ENCODE results near the gene DLG1. TPM values are rescaled to one million over a fixed set of nuclear protein-coding genes. Genes with fewer than 3 reads are reported as not detected.

Gene DLG1
- total RNA-seq, 2 donors from 2014 or later, result 64.5 to 64.7 TPM

DNA sequence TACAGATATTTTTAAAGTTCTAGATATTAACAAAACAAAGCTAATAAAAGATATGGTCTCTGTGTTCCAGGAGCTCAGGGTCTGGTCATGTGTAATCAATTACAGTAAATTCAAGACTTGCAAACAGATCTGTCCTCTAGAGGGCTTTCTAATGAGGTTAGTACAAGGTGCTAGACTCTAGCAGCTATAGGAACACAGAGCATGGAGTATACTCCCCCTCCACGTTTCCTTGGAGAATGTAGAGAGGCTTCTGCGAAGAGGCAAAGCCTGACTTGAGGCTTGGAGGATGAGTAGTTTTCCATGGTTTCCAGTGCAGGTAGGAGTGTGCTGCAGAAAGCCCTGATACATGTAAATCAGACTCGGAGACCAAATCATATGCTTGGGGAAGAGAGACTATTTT, 32.7 kb upstream of the DLG1 start:
- H3K9me3 Mint-ChIP-seq, result no peaks in the 10 kb centered on the region
- ATAC-seq (replicated peaks), result no peak
- no peaks in the 10 kb centered on the region for H3K4me1 Mint-ChIP-seq
- H3K27ac Mint-ChIP-seq, result no peak overlapping the region
- H3K27me3 Mint-ChIP-seq, result peaks cover 24% of the 10 kb centered on the region
- H3K36me3 Mint-ChIP-seq (ENCODE audit: low read depth), result no peaks in the 10 kb centered on the region
- H3K4me3 Mint-ChIP-seq, result no peak overlapping the region

DNA sequence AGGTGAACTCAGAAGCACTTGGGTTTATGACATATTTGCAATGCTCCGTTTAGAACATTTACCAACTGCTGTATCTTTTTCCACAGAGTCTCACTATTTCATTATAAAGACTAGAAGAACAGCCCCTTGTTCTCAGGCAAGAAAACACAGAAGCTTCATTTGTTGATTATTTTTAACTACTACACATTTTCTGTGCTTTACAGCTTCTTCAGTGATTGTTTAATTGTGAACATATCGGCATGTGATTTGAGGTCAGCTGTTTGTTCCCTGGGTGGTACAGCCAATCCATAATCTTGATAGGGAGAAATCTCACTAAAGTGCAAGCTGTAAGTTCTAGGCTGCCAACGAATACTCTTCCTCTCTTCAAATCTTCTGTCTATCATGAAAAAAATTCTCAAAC, 31.0 kb upstream of the DLG1 start:
- no peak for ATAC-seq (replicated peaks)

DNA sequence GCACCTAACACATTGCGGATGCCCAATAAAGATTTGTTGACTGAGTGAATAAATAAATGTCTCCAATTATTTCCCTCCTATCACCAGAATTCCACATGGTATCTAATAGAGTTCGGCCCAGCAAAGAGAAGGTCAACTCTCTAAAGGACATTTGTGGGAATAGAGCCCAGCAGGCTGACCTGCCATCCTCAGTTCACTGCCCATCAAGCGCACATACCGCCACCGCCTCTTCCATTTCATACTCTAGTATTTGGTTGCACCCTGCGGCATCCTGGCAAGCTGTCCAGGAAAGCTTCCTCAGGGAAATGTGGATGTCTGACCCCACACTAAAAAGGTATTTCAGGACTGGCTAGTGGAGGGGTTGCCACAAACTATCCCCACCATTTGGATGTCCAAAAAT, 29.8 kb upstream of the DLG1 start:
- Mint-ChIP-seq H3K36me3 (ENCODE audit: low read depth) (no peaks in the 10 kb centered on the region), H3K9me3 (no peaks in the 10 kb centered on the region), H3K27me3 (peaks cover 31% of the 10 kb centered on the region), H3K27ac (no peak overlapping the region), H3K4me1 (peaks cover 6% of the 10 kb centered on the region), H3K4me3 (no peak overlapping the region)
- ATAC-seq (replicated peaks), result no peak

More for the DNA sequence above, 31.0 kb upstream of the DLG1 start:
- no peak overlapping the region for H3K27ac Mint-ChIP-seq
- no peak overlapping the region for H3K4me3 Mint-ChIP-seq
- peaks cover 6% of the 10 kb centered on the region for H3K4me1 Mint-ChIP-seq
- H3K27me3 Mint-ChIP-seq, result peaks cover 28% of the 10 kb centered on the region
- no peaks in the 10 kb centered on the region for H3K9me3 Mint-ChIP-seq
- H3K36me3 Mint-ChIP-seq (ENCODE audit: low read depth), result no peaks in the 10 kb centered on the region

DNA sequence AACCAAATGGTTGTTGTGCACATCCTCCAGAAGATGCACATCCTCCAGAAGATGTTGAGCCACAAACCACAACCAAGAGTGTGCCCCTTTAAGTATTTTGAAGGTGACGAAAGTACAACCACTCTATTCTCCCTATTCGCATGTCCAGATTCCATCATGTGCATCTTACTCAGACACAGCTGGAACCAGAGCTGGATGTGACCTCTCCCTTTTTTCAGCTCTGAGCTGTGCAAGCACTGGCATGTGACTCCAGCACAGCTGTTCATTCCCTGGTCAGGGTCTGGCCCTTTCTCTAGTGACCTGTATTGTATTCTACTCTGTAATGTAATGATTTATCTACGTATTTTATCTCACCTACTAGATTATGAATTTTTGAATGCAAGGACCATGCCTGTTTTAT, 29.3 kb upstream of the DLG1 start:
- no peak for ATAC-seq (replicated peaks)

DNA sequence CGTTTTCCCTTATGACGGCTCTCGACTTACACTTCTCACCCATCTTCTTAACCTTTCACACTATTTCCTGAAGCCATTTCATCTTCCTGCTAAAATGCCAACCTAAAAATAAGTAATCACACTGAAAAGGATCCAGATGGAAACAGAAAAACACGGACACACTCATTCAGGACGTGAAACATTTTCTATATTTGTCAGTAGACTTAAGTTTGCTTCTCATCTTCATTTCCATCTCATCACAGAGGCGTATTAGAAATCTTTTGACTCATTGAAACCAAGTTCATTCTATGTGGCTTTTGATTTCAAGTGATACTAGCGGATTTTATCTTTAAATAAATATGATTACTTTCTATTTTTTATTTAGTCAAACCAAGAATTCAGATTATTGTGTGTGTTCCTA, 27.4 kb upstream of the DLG1 start:
- Mint-ChIP-seq H3K27ac (peak overlapping the region; percentile 15), H3K4me1 (peaks cover 6% of the 10 kb centered on the region), H3K36me3 (ENCODE audit: low read depth) (no peaks in the 10 kb centered on the region), H3K27me3 (peaks cover 32% of the 10 kb centered on the region), H3K9me3 (peaks cover 4% of the 10 kb centered on the region), H3K4me3 (peak overlapping the region; percentile 18)
- ATAC-seq (replicated peaks), result peak; percentile 91

More for the DNA sequence above, 29.3 kb upstream of the DLG1 start:
- no peaks in the 10 kb centered on the region for H3K36me3 Mint-ChIP-seq (ENCODE audit: low read depth)
- H3K4me1 Mint-ChIP-seq, result peaks cover 6% of the 10 kb centered on the region
- peaks cover 32% of the 10 kb centered on the region for H3K27me3 Mint-ChIP-seq
- H3K4me3 Mint-ChIP-seq, result no peak overlapping the region
- H3K27ac Mint-ChIP-seq, result no peak overlapping the region
- no peaks in the 10 kb centered on the region for H3K9me3 Mint-ChIP-seq

DNA sequence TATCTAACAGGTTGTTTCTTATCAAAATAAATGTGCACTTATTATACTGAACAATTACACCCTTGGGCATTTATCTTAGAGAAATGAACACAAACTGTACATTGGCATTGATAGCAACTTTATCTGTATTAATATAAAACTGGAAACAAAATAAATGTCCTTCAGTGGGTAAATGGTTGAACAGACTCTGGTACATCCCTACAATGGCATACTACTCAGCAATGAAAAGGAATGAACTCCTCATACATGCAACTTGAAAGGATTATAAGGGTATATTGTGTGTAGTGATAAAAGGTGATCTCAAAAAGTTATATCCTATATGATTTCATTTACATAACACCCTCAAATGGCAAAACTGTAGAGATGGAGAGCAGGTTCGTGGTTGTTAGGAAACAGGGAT, 23.7 kb upstream of the DLG1 start:
- no peak for ATAC-seq (replicated peaks)
- Mint-ChIP-seq H3K4me1 (peaks cover 6% of the 10 kb centered on the region), H3K36me3 (ENCODE audit: low read depth) (no peaks in the 10 kb centered on the region), H3K4me3 (no peak overlapping the region), H3K9me3 (peaks cover 4% of the 10 kb centered on the region), H3K27me3 (peaks cover 32% of the 10 kb centered on the region), H3K27ac (no peak overlapping the region)

DNA sequence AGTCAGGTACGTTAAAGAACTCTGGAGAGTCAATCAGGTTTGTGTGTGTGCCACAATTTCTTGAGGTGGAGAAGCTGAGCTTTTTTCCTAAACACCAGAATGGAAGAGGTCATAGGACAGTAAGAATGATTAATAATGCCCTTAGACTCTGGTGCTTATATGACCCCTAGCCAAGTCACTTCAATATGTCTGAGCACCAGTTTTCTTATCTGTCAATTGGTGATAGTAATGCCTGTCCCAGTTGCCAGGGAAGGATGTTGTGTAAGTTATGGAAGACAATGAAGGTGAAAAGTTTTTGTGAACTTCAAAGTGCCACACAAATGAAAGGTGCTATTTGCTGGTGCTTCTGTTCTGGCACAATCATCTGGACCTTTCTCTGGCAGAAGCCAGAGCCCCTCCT, 22.2 kb upstream of the DLG1 start:
- Mint-ChIP-seq H3K36me3 (ENCODE audit: low read depth) (no peaks in the 10 kb centered on the region), H3K27me3 (peaks cover 36% of the 10 kb centered on the region), H3K4me3 (no peak overlapping the region), H3K4me1 (peaks cover 2% of the 10 kb centered on the region), H3K9me3 (peaks cover 4% of the 10 kb centered on the region), H3K27ac (no peak overlapping the region)
- ATAC-seq (replicated peaks), result no peak

DNA sequence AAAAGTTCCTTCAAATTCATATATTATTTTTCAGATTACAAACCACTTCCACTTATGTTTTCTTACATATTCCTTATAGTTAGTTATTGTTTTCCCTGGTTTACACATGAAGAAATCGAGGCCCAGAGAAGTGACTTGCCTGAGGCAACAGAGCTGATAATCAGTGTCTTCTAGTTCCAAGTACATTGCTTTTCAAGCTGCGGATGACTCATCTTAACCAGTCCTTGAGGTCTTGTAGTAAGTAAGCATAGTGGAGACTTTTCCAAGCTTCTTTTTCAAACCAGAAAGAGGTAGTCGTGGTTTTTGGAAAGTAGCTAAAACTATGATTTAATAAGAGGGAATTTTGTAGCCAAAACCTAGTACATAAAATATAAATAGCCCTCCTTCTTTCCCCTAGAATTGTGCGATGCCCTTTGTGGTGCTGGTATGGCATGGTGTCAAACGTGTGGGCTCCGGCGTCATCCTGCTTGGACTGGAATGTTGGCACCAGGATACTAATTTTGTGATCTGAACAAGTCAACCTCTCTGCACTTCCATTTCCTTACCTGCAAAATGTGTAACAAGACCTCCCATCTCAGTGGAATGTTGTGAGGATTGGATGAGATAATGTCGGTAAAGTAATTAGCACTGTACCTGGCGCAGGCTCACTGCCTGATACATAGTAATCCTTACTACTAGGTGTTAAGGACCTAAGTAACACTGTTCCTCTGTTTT, 19.0 kb upstream of the DLG1 start:
- no peaks in the 10 kb centered on the region for H3K36me3 Mint-ChIP-seq (ENCODE audit: low read depth)
- H3K4me1 Mint-ChIP-seq, result no peaks in the 10 kb centered on the region
- H3K4me3 Mint-ChIP-seq, result no peak overlapping the region
- no peak for ATAC-seq (replicated peaks)
- H3K27ac Mint-ChIP-seq, result no peak overlapping the region
- H3K27me3 Mint-ChIP-seq, result peaks cover 27% of the 10 kb centered on the region
- H3K9me3 Mint-ChIP-seq, result peaks cover 6% of the 10 kb centered on the region

DNA sequence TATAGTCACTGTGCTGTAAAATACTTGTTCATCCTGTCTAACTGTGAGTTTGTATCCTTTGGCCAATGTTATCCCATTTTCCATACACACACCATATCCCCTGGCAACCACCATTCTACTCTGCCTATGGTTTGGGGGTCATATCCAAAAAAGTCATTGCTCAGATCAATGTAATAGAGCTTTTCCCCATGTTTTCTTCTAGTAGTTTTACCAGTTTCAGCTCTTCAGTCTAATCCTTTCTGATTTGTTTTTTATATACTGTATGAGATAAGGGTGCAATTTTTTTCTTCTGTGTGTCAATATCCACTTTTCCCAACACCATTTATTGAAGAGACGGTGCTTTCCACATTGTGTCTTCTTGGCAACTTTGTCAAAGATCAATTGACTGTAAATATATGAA, 14.0 kb upstream of the DLG1 start:
- Mint-ChIP-seq H3K9me3 (peaks cover 4% of the 10 kb centered on the region), H3K27ac (no peak overlapping the region)

DNA sequence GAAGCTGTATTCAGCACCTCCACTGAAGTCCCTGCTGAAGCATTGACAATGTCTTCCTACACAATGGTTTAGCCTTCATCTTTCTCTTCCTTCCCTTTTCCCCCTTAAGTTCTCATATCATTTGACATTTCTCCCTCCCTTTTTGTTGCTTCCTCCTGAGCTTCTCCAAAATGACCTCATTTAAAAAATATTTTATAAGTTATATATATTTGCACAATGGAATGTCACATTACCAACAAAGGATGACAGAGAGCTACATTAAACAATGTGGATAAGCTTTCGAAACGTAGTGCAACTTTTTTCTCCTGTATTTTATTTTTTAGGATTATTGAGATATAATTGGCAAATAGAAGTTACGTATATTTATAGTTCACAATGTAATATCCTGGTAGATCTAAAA, 13.2 kb upstream of the DLG1 start:
- peaks cover 8% of the 10 kb centered on the region for H3K27me3 Mint-ChIP-seq
- peaks cover 4% of the 10 kb centered on the region for H3K9me3 Mint-ChIP-seq
- H3K4me3 Mint-ChIP-seq, result no peak overlapping the region
- H3K27ac Mint-ChIP-seq, result no peak overlapping the region
- no peak for ATAC-seq (replicated peaks)
- H3K4me1 Mint-ChIP-seq, result peaks cover 15% of the 10 kb centered on the region
- no peaks in the 10 kb centered on the region for H3K36me3 Mint-ChIP-seq (ENCODE audit: low read depth)

More for the DNA sequence above, 14.0 kb upstream of the DLG1 start:
- Mint-ChIP-seq H3K4me1 (peaks cover 15% of the 10 kb centered on the region), H3K36me3 (ENCODE audit: low read depth) (no peaks in the 10 kb centered on the region), H3K4me3 (no peak overlapping the region), H3K27me3 (peaks cover 8% of the 10 kb centered on the region)
- ATAC-seq (replicated peaks), result no peak

DNA sequence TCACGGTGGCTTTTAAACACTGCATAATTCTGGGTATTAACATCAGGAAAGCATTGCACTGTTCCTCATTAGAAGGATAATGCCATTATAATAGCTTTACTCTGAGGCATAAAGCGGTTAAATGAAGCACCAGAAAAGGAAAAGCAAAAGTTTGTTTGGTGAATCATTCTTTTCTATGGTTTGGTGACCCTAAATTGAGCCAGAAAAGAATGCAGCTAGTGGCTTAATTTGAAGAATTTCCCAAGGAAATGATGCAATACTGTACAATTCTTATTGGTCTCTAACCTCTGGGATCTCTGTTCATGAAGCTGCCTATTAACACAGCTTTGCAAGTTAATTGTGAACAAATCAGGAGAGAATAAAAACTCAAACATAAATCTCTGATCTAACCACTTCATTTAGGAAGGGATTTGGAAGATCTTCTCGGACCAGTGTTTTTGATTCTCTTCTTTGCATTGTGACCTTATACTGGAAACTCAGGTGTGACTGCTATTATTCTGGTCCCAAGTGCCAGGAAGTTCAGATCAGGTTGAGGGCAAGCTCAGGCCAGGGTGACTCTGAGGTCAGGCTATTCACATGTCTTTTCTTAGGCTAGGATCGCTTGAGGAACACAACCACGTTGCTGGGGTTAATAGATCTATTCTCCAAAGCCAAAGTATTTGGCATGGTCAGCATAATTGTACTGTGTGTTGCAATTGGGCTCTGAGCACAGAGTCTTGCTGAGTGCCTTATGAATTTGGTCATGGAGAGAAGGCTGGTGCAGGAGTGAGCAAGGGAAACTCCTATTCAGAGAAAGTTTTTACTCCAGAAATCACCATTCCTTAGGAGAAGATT, 11.3 kb upstream of the DLG1 start:
- H3K27me3 Mint-ChIP-seq, result peaks cover 4% of the 10 kb centered on the region
- no peaks in the 10 kb centered on the region for H3K36me3 Mint-ChIP-seq (ENCODE audit: low read depth)
- no peak overlapping the region for H3K27ac Mint-ChIP-seq
- peak; percentile 41 for ATAC-seq (replicated peaks)
- peaks cover 23% of the 10 kb centered on the region for H3K4me1 Mint-ChIP-seq
- peaks cover 4% of the 10 kb centered on the region for H3K9me3 Mint-ChIP-seq
- peak overlapping the region; percentile 57 for H3K4me3 Mint-ChIP-seq

DNA sequence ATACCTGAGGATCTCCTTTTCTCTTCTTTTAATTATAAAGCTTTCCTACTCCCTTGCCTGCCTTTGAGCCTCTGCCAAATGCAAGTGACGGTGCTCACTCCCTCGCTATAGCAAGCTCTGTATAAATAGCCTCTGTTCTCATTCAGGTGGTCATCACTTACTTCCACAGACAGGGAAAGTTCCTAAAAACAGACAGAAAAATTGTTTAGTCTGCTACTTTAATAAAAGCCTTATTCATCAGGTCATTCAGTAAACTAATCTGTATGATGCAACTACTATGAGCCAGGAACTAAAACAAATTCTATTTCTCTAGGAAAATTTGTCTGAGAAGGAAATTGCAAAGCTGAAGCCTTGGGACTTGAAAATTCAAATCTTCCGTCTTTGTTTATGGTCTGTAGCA, 10.2 kb upstream of the DLG1 start:
- no peak overlapping the region for H3K4me3 Mint-ChIP-seq
- no peaks in the 10 kb centered on the region for H3K36me3 Mint-ChIP-seq (ENCODE audit: low read depth)
- peaks cover 4% of the 10 kb centered on the region for H3K9me3 Mint-ChIP-seq
- no peak for ATAC-seq (replicated peaks)
- H3K27ac Mint-ChIP-seq, result no peak overlapping the region
- H3K27me3 Mint-ChIP-seq, result peaks cover 4% of the 10 kb centered on the region
- H3K4me1 Mint-ChIP-seq, result peaks cover 23% of the 10 kb centered on the region

DNA sequence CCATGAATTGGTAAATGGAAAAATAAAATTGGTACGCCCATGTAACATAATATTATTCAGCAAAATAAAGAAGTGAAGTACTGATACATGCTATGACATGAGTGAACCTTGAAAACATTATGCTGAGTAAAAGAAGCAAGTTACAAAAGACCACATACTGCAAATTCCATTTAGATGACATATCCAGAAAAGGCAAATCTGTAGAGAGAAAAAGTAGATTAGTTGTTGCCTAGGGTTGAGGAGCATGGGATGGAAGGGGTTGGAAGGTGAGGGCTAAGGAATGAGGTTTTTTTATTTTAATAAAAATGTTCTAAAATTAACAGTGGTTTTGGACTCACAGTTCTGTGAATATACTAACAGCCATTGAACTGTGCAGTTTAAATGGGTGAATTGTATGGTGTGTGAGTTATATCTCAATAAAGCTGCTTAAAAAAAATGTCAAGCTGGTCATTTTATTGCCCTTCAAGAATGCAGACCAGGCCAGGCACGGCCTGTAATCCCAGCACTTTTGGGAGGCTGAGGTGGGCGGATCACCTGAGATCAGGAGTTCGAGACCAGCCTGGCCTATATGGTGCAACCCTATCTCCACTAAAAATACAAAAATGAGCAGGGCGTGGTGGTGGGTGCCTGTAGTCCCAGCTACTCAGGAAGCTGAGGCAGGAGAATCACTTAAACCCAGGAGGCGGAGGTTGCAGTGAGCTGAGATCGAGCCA, 8.1 kb upstream of the DLG1 start:
- peaks cover 27% of the 10 kb centered on the region for H3K4me1 Mint-ChIP-seq
- no peaks in the 10 kb centered on the region for H3K36me3 Mint-ChIP-seq (ENCODE audit: low read depth)
- peak overlapping the region; percentile 15 for H3K27ac Mint-ChIP-seq
- H3K9me3 Mint-ChIP-seq, result no peaks in the 10 kb centered on the region
- ATAC-seq (replicated peaks), result peak; percentile 26
- peaks cover 4% of the 10 kb centered on the region for H3K27me3 Mint-ChIP-seq
- peak overlapping the region; percentile 9 for H3K4me3 Mint-ChIP-seq

DNA sequence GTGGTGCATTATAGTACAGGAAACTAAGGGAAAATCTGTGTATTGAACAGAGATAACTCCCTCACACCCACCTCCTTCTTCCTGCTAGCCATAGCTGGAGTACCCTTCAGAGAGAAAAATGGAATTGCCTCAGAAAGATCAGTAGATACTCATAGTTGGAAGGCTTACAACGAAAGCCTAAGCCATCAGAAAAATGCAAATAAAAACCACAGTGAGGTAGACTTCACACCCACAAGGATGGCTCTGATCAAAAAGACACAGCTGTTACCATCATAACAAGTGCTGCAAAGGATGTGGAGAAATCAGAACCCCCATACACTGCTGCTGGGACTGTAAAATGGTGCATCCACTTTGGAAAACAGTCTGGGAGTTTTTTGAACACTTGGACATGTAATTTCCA, 7.4 kb upstream of the DLG1 start:
- Mint-ChIP-seq H3K9me3 (no peaks in the 10 kb centered on the region), H3K4me1 (peaks cover 27% of the 10 kb centered on the region), H3K27me3 (peaks cover 7% of the 10 kb centered on the region), H3K4me3 (peak overlapping the region; percentile 9), H3K27ac (peak overlapping the region; percentile 15), H3K36me3 (ENCODE audit: low read depth) (no peaks in the 10 kb centered on the region)
- peak; percentile 93 for ATAC-seq (replicated peaks)
